ENCODE data around the gene GARIN3.

- no peak for TF ChIP-seq CTCF (IDR thresholded peaks at IDR 0.05)
- no peak for TF ChIP-seq POLR2A (IDR thresholded peaks at IDR 0.05)
Observed at GRCh38 chr5:157172403-157172802, 6.3 kb upstream of the GARIN3 start.
